GM12878 (cell line): ENCODE measurements around the gene FBXL15. TPM values are rescaled to one million over a fixed set of nuclear protein-coding genes. Genes with fewer than 3 reads are reported as not detected.

Experiments used
- BHLHE40 ChIP-seq, 2 experiments: fragments of 450-650 bp in 1 of 2; IDR thresholded peaks; 2 replicates each; pipeline ENCODE4 v1.6.1; 2011 to 2017; ENCODE audit warnings: low read depth in 2 of 2, borderline replicate concordance in 1 of 2, improper control_type of control experiment in 1 of 2, low read length in 1 of 2, mild to moderate bottlenecking in 1 of 2
- CHD1 ChIP-seq: IDR thresholded peaks from 2 replicates; pipeline ENCODE4 v1.6.1; 2012; ENCODE audit warnings: low read depth, low read length, improper control_type of control experiment
- CHD4 ChIP-seq: fragments of 200-600 bp; sonication (generic); IDR thresholded peaks from 2 replicates; pipeline ENCODE4 v1.6.1; 2016; ENCODE audit warnings: mild to moderate bottlenecking
- CTCF ChIP-seq, 3 experiments: IDR thresholded peaks in 2 of 3; conservative IDR thresholded peaks in 1 of 3; 2 replicates each; pipeline ENCODE4 v1.5.1; 2011; ENCODE audit warnings: low read depth in 3 of 3, low read length in 3 of 3, mild to moderate bottlenecking in 3 of 3, control low read depth in 2 of 3, moderate library complexity in 2 of 3, inconsistent platforms in 1 of 3, mixed read lengths in 1 of 3; ENCODE audit not compliant: control insufficient read depth in 2 of 3, insufficient read depth in 1 of 3; ENCODE audit errors: extremely low read depth in 1 of 3
- FOXM1 ChIP-seq: IDR thresholded peaks from 2 replicates; pipeline ENCODE4 v1.6.1; 2012; ENCODE audit warnings: low read depth, mild to moderate bottlenecking, inconsistent platforms, low read length, moderate library complexity
- IKZF2 ChIP-seq, 2 experiments: fragments of 450-650 bp; IDR thresholded peaks; 2 replicates each; pipeline ENCODE4 v1.6.1; 2017; ENCODE audit warnings: mild to moderate bottlenecking in 2 of 2, moderate library complexity in 2 of 2
- NBN ChIP-seq: fragments of 450-650 bp; IDR thresholded peaks from 2 replicates; pipeline ENCODE4 v1.6.1; 2016
- PBX3 ChIP-seq: IDR thresholded peaks from 2 replicates; pipeline ENCODE4 v1.6.1; 2011; ENCODE audit warnings: mild to moderate bottlenecking, low read depth, low read length, moderate library complexity; ENCODE audit not compliant: insufficient replicate concordance
- POU2F2 ChIP-seq: IDR thresholded peaks from 3 replicates; pipeline ENCODE4 v1.6.1; 2011; ENCODE audit warnings: low read depth, mild to moderate bottlenecking, low read length, borderline replicate concordance
- RBBP5 ChIP-seq: fragments of 200-600 bp; sonication (generic); conservative IDR thresholded peaks from 2 replicates; pipeline ENCODE4 v1.6.1; 2016
- SP1 ChIP-seq: IDR thresholded peaks from one replicate; pipeline ENCODE4 v1.6.1; 2011; ENCODE audit warnings: low read depth, low read length
- SPI1 ChIP-seq: IDR thresholded peaks from 2 replicates; pipeline ENCODE4 v1.6.1; 2011; ENCODE audit warnings: low read depth, mild to moderate bottlenecking, low read length, moderate library complexity, borderline replicate concordance; ENCODE audit not compliant: insufficient read depth
- SREBF2 ChIP-seq: IDR thresholded peaks from 2 replicates; pipeline ENCODE4 v1.6.1; 2012; ENCODE audit warnings: mild to moderate bottlenecking, low read length
- USF1 ChIP-seq: IDR thresholded peaks from 2 replicates; pipeline ENCODE4 v1.6.1; 2011; ENCODE audit warnings: borderline replicate concordance, low read depth, mild to moderate bottlenecking, moderate library complexity, mixed read lengths, low read length; ENCODE audit not compliant: insufficient read depth; ENCODE audit errors: extremely low read length
- YY1 ChIP-seq: IDR thresholded peaks from 2 replicates; pipeline ENCODE4 v1.6.1; 2011; ENCODE audit warnings: low read depth, mild to moderate bottlenecking, low read length
- ZZZ3 ChIP-seq: IDR thresholded peaks from 2 replicates; pipeline ENCODE4 v1.6.1; 2011; ENCODE audit warnings: low read depth; ENCODE audit not compliant: control insufficient read depth, insufficient read length
- polyA plus RNA-seq, 11 experiments: library from polyadenylated mRNA; depleted of rRNA in 4 of 11; unstranded in 6 of 11; stranded (reverse) in 5 of 11; fragments of >200 nt; fragmentation: Nextera tagmentation in 4 of 11; fragmentation: Illumina TruSeq in 1 of 11; extraction: Ambion mirVana in 4 of 11; extraction: Trizol in 1 of 11; gene quantifications; 1 replicate in 1 of 11; 2 replicates in 10 of 11; pipeline versions ENCODE4 v1.2.1 to v1.2.3, GENCODE V29; 2011 to 2016; ENCODE audit warnings: inconsistent platforms in 2 of 11, missing spikeins in 2 of 11, low read depth in 1 of 11
- total RNA-seq, 4 experiments: library from RNA; depleted of rRNA in 3 of 4; stranded (reverse); fragments of >200 nt in 3 of 4; fragmentation: Illumina TruSeq in 1 of 4; extraction: Trizol in 1 of 4; gene quantifications; 2 replicates each; pipeline versions ENCODE4 v1.2.1 to v1.2.3, GENCODE V29; 2013 to 2021
- TF ChIP-seq, protein P1 (sequence below): fragments of 450-650 bp; IDR thresholded peaks from 2 replicates; pipeline ENCODE4 v1.6.1; 2016; ENCODE audit warnings: mild to moderate bottlenecking

The FBXL15 gene
- total and polyA plus RNA-seq, 10 of the 15 experiments (the other 5 are each of a cell fraction or from before 2014, with no cell fraction given), result 0.13 to 21.3 (median 7.9) TPM

DNA sequence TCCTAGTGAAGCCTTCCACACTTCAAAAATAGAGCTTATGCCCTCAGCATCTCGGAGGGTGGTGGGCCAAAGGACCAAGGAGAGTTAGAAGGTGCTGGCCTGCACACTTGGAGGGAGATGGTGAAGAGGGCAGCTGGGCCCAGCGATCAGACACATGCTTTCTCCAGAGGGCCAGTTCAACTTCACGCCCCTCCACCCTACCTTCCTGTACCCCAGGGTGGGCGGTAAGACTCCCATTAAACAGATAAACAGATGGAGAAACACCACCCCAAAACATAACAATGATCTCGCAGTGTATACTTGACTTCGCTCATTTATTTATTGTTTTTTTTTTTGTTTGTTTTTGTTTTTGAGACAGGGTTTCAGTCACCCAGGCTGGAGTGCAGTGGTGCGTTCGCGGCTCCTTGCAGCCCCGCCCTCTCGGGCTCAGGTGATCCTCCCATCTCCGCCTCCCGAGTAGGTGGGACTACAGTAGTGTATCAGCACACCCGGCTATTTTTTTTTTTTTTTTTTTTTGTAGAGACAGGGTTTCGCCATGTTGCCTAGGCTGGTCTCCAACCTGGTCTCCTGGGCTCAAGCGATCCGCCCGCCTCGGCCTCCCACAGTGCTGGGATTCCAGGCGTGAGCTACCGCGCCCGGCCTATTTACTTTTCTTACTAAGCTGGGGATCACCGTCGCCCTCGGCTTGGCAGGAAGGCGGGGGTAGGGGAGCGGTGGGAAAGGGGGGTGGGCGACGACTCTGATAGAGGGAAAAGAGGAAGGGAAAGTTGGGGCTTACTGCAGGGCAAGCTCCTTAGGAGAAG, 28.9 kb downstream of the FBXL15 start (continued):
- TF ChIP-seq USF1, result no peak
- TF ChIP-seq FOXM1, result no peak
- no peak for TF ChIP-seq IKZF2 (IDR thresholded peaks at IDR 0.05)
- TF ChIP-seq SREBF2, result no peak
- TF ChIP-seq RBBP5, result no peak
- 0 out of 3 replicates have a peak, but pooled peaks have one; percentile 6 for TF ChIP-seq POU2F2
- peak; percentile 74 for TF ChIP-seq YY1
- TF ChIP-seq CHD4, result no peak
- TF ChIP-seq BHLHE40 (IDR thresholded peaks at IDR 0.05; ENCODE audit: borderline replicate concordance in 1 of 2, low read depth in 2 of 2, low read length in 1 of 2), result 0 out of 4 replicates have a peak, but pooled peaks of 1 of the 2 experiments have one; percentile 38
- TF ChIP-seq CHD1, result no peak
- TF ChIP-seq SPI1, result no peak
- TF ChIP-seq, protein P1, sequence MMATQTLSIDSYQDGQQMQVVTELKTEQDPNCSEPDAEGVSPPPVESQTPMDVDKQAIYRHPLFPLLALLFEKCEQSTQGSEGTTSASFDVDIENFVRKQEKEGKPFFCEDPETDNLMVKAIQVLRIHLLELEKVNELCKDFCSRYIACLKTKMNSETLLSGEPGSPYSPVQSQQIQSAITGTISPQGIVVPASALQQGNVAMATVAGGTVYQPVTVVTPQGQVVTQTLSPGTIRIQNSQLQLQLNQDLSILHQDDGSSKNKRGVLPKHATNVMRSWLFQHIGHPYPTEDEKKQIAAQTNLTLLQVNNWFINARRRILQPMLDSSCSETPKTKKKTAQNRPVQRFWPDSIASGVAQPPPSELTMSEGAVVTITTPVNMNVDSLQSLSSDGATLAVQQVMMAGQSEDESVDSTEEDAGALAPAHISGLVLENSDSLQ, result no peak
- no peak for TF ChIP-seq CTCF (IDR thresholded peaks at IDR 0.05 in 2 of 3, conservative IDR thresholded peaks at IDR 0.05 in 1 of 3; ENCODE audit: control insufficient read depth in 2 of 3, extremely low read depth in 1 of 3, insufficient read depth in 1 of 3, low read depth in 3 of 3, low read length in 3 of 3)
- TF ChIP-seq NBN, result 0 out of 2 replicates have a peak, but pooled peaks have one; percentile 57
- no peak for TF ChIP-seq PBX3
- TF ChIP-seq SP1, result no peak
- no peak for TF ChIP-seq ZZZ3
